ENCODE data around the gene PLD1.

GRCh38 chr3:171811913-171812335 lies 1.6 kb upstream of the PLD1 start:
- TF ChIP-seq CTCF (IDR thresholded peaks at IDR 0.05) (no peak), POLR2AphosphoS5 (IDR thresholded peaks at IDR 0.05) (no peak)
